Ovary (tissue), 9 donors: Measurements from ENCODE around the gene CEP41. TPM values are rescaled to one million over a fixed set of nuclear protein-coding genes. Genes with fewer than 3 reads are reported as not detected.

Experiments used
- DNase-seq, 5 donors: peaks; one replicate each; pipeline ENCODE4 v3.0.0-alpha.2; 2019 to 2020
- H3K27ac ChIP-seq, 2 donors: fragments of 200-600 bp; one replicate each; pipeline versions ENCODE4 v1.5.1 to v1.8.0; 2019 to 2022
- H3K27me3 ChIP-seq: fragments of 200-600 bp; one replicate; pipeline ENCODE4 v1.8.0; 2022
- H3K36me3 ChIP-seq: fragments of 200-600 bp; sonication (generic); one replicate; pipeline ENCODE4 v1.5.1; 2019
- H3K4me1 ChIP-seq: one replicate; pipeline ENCODE4 v1.8.1; 2013; ENCODE audit warnings: mild to moderate bottlenecking, moderate library complexity; ENCODE audit not compliant: insufficient read depth
- H3K4me3 ChIP-seq: fragments of 200-600 bp; sonication (generic); one replicate; pipeline ENCODE4 v1.5.1; 2017
- H3K9me3 ChIP-seq, 2 donors: fragments of 200-600 bp in 1 of 2; sonication (generic) in 1 of 2; one replicate each; pipeline versions ENCODE4 v1.5.1 to v1.8.1; 2013 to 2019; ENCODE audit warnings: mild to moderate bottlenecking in 1 of 2, moderate library complexity in 1 of 2
- EP300 ChIP-seq: sonication (generic); formaldehyde crosslinking; IDR thresholded peaks from one replicate; pipeline ENCODE4 v1.6.1; 2017; ENCODE audit warnings: antibody characterized with exemption
- POLR2A ChIP-seq: fragments of 450-650 bp; IDR thresholded peaks from one replicate; pipeline ENCODE4 v1.6.1; 2017; ENCODE audit warnings: antibody characterized with exemption, mild to moderate bottlenecking, moderate library complexity
- WGBS, 3 donors: extraction: QIAGEN DNeasy Blood & Tissue Kit in 1 of 3; methylation state at CpG; one replicate each; pipeline versions ENCODE4 v1.1.5 to v1.1.7; 2013 to 2017; 5-methylcytosine and 5-hydroxymethylcytosine counted together
- intact Hi-C, 4 donors: fragments of 100-400 bp; cut with DNase I; formaldehyde crosslinking; loops; one replicate each; pipeline versions ENCODE4 v1.11.0 to v1.15.1; 2022 to 2023
- polyA plus RNA-seq, 2 donors: library from polyadenylated mRNA; stranded (reverse); fragments of 200-250 nt in 1 of 2; fragments of 350-450 nt in 1 of 2; fragmentation: Illumina TruSeq in 1 of 2; extraction: RNeasy Lipid Tissue Mini Kit (QIAGEN cat#74804) in 1 of 2; gene quantifications; one replicate each; pipeline ENCODE4 v1.2.3, GENCODE V29; 2013 to 2014
- total RNA-seq, 7 donors: library from RNA; depleted of rRNA in 2 of 7; stranded (reverse); fragments of >200 nt in 2 of 7; fragmentation: NEBNext Ultra II Directional in 3 of 7; extraction: Animal tissue kit (Norgen Biotek cat#: 25700) in 3 of 7; gene quantifications; one replicate each; pipeline versions ENCODE4 v1.1.0 to v1.2.4, GENCODE V29; 2016 to 2023
- TF ChIP-seq, protein P1 (sequence below), 3 donors: fragments of 450-650 bp in 2 of 3; fragments of 200-600 bp in 1 of 3; IDR thresholded peaks; one replicate each; pipeline versions ENCODE4 v1.5.1 to v1.8.0; 2016 to 2022; ENCODE audit warnings: antibody characterized with exemption in 3 of 3, mild to moderate bottlenecking in 1 of 3
- donor health status: DM: no; HTN: no; CAD: no; lungs with moderate emphysema.
- donor health status: DM: no; HTN: no; CAD: no.
- donor health status: Bipolar disorder and iron deficiency.
- donor health status: DM: yes; HTN: yes; CAD: no.
- donor health status: DM: no; HTN: no; CAD: no.
- donor health status: DM: yes; HTN: yes; CAD: no.

The CEP41 gene
- total and polyA plus RNA-seq, 9 donors = 1.8 to 21.3 (median 10.5) TPM

GRCh38 chr7:130436253-130436652, 4.6 kb downstream of the CEP41 start:
- Histone ChIP-seq H3K27me3 (no peaks in the 10 kb centered on the region), H3K4me3 (no peak overlapping the region), H3K4me1 (peaks cover 5% of the 10 kb centered on the region), H3K36me3 (no peaks in the 10 kb centered on the region), H3K9me3 (no peaks in the 10 kb centered on the region), H3K27ac (no peak overlapping the region)
- no peak for DNase-seq
- intact Hi-C loops = no loop called here
- TF ChIP-seq EP300 (no peak), POLR2A (no peak)
- TF ChIP-seq, protein P1, sequence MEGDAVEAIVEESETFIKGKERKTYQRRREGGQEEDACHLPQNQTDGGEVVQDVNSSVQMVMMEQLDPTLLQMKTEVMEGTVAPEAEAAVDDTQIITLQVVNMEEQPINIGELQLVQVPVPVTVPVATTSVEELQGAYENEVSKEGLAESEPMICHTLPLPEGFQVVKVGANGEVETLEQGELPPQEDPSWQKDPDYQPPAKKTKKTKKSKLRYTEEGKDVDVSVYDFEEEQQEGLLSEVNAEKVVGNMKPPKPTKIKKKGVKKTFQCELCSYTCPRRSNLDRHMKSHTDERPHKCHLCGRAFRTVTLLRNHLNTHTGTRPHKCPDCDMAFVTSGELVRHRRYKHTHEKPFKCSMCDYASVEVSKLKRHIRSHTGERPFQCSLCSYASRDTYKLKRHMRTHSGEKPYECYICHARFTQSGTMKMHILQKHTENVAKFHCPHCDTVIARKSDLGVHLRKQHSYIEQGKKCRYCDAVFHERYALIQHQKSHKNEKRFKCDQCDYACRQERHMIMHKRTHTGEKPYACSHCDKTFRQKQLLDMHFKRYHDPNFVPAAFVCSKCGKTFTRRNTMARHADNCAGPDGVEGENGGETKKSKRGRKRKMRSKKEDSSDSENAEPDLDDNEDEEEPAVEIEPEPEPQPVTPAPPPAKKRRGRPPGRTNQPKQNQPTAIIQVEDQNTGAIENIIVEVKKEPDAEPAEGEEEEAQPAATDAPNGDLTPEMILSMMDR (IDR thresholded peaks at IDR 0.05) = no peak
- WGBS, 3 donors = 77 to 91% (median 83%) methylated on average over 1 of the region's 1 CpG

DNA sequence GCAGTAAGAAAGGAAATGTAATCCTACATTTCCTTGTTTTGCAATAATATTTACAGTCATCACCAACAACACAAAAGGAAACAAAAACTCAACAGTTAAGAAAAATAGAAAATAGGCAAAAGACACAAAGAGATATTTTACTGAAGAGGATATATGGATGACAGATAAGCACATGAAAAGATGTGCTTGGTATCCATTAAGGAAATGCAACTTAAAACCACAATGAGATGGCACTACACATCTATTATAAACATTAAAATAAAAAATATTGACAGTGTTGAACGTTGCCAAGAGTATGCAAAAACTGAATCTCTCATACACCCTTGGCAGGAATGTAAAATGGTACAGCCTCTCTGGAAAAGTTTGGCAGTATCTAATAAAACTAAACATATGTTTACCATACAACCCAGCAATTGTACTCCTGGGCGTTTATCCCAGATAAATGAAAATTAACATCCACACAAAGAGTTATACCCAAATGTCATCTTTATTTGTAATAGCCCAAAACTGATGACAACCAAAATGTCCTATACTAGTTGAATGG, 5.4 kb downstream of the CEP41 start:
- Histone ChIP-seq H3K27me3 (no peaks in the 10 kb centered on the region), H3K4me1 (peaks cover 8% of the 10 kb centered on the region), H3K27ac (no peak overlapping the region), H3K4me3 (no peak overlapping the region), H3K36me3 (no peaks in the 10 kb centered on the region), H3K9me3 (no peaks in the 10 kb centered on the region)
- 43 to 64% (median 53%) methylated on average over 2 of the region's 2 CpGs for WGBS, 3 donors
- intact Hi-C loops = no loop called here
- TF ChIP-seq, protein P1 (IDR thresholded peaks at IDR 0.05) = no peak
- no peak for TF ChIP-seq EP300
- no peak for TF ChIP-seq POLR2A
- DNase-seq = no peak

DNA sequence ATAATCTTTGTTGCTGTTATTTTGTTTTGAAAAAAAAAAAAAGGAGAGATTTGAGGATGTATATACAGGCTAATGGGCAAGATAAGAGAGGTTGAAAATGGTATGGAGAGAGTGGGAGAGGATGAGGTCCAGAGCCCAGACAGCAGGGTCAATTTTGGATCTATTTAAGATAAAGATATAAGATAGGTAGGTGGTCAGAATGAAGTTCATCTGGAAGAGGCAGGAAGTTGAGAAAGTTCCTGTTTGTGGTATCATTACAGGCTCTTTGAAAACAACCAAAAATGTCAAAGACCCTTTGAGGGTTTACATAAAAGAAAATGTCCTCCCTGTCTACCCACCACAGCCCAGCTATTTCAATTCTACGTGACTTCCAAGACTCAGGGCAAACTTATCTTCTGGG, 7.5 kb downstream of the CEP41 start:
- intact Hi-C loops = no loop called here
- Histone ChIP-seq H3K27me3 (no peaks in the 10 kb centered on the region), H3K36me3 (no peaks in the 10 kb centered on the region), H3K27ac (no peak overlapping the region), H3K9me3 (no peaks in the 10 kb centered on the region), H3K4me3 (no peak overlapping the region), H3K4me1 (peaks cover 6% of the 10 kb centered on the region)
- TF ChIP-seq EP300 (no peak), POLR2A (no peak)
- TF ChIP-seq, protein P1 (IDR thresholded peaks at IDR 0.05) = no peak
- WGBS, 3 donors = 92 to 95% (median 92%) methylated on average over 1 of the region's 1 CpG
- DNase-seq = no peak

DNA sequence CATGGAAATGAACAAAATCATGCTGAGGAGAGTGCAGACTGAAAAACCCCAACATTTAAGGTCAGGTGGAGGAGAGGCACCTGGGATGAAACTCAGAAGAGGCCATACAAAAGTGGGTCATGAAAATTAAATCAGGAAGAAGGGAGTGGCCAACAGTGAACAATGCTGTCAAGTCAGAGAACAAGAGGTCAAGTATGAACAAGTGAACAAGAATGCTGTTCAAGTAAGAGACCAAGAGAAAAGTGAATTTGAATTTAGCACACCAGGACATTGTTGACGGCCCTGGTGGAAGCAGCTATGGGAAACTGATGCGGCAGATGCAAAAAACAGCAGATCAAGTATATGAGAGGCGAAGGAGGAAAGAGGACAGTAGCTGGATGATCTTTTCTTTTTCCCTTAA, 7.9 kb downstream of the CEP41 start:
- Histone ChIP-seq H3K4me1 (peaks cover 6% of the 10 kb centered on the region), H3K9me3 (no peaks in the 10 kb centered on the region), H3K36me3 (no peaks in the 10 kb centered on the region), H3K4me3 (no peak overlapping the region), H3K27me3 (no peaks in the 10 kb centered on the region), H3K27ac (no peak overlapping the region)
- DNase-seq = no peak
- 62 to 84% (median 71%) methylated on average over 3 of the region's 3 CpGs for WGBS, 3 donors
- intact Hi-C loops = no loop called here
- TF ChIP-seq POLR2A (no peak), EP300 (no peak)
- TF ChIP-seq, protein P1 (IDR thresholded peaks at IDR 0.05) = no peak
